DMS 273 (cell line): ENCODE data around the gene NXNL1.

Source experiments
- DNase-seq: peaks from one replicate; lab custom pipeline; 2025; ENCODE audit not compliant: unreplicated experiment; lab: John Stamatoyannopoulos, UW

Gene NXNL1

DNA sequence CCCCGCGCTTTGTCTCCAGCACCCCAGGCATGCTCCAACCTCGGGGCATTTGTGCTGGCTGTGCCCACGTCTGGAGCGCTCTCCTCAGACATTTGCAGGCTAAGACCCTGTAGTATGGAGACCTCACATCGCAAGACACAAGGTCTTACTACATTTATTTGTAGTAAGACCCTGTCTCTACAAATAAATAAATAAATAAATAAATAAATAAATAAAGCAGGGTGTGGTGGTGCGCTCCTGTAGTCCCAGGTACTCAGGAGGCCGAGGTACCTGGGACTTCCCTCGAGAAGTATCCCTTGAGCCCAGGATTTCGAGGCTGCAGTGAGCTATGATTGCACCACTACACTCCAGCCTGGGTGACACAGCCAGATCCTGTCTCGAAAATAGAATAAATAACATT lies 4.6 kb downstream of the NXNL1 start:
- DNase-seq = no peak

DNA sequence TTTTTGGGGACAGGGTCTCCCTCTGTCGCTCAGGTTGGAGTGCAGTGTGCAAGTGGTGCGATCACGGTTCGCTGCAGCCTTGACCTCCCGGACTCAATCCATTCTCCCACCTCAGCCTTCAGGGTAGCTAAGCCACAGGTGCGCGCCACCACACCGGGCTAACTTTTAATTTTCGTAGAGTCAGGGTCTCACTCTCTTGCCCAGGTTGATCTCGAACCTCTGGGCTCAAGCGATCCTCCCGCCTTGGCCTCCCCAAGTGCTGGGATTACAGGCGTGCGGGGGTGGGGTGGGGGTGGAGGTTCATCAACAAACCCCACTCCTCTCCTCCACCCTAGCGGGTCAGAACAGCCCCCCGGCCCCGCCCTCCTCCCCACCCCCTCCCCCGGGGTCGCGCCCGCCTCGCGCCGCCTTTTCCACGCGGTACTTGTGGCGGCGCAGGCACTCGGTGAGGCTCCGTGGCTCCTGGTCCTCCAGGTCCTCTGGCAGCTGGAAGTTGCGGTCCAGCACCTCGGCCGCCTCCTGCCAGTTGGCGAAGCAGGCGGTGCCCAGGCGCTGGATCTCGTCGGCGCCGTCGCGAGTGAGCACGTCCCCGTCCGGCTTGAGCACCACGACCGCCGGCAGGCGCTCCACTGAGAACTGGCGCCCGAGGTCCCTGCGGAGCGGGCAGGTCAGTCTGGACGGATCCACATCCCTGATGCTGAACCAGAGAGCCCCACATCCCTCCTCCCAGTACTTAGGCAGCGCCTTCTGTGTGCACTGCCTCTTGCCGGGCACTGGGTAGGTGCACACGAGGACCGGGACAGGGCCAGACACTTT lies 5.2 kb downstream of the NXNL1 start:
- peak; percentile 52 for DNase-seq

- peak; percentile 53 for DNase-seq
Measured at GRCh38 chr19:17454576-17455071, 6.1 kb downstream of the NXNL1 start.

- DNase-seq = no peak
Measured at GRCh38 chr19:17451820-17452219, 8.9 kb downstream of the NXNL1 start.

GRCh38 chr19:17450264-17451075 lies 10.3 kb downstream of the NXNL1 start:
- no peak for DNase-seq

DNA sequence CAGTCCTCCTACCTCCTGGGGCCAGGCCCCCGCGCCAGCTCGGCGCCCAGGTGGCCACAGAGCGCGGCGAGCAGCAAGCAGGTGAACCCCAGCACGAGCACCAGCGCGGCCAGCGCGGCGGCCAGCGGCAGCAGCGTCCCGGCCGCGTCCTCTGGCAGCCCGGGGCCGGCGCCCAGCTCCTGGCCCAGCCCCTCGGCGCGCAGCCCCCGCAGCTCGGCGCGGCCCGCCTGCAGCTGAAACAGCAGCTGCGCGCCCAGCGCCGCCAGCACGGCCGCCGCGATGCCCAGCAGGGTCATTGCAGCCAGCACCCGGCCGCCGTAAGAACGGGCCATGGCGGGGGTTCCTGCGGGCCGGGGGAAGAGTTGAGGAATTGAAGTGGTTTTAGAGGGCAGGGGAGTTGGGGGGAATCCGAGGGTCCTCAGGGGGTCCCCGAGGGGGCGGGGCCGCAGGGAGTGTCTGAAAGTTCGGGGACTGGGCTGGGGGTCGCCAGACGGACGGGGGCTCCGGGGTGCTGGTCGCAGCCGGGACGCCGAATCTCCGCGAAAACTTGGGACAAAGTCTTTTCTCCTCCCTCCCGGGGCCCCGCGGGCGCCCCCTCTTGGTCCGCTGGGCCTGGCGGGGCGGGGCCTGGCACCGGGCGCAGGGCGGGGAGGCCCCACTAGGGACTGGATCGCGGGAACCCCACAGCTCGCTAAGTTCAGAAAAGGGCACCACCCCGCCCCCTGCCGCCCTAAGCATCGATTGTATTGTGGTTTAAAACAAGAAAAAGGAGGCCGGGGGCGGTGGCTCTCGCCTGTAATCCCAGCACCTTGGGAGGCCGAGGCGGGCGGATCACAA lies 12.4 kb downstream of the NXNL1 start, which contains the start of gene TMEM221:
Gene TMEM221, minus strand, starts transcription at position 538 of the 837 bp plus-strand sequence. Its CDS starts 206 bp downstream, at position 332.
- peak; percentile 80 for DNase-seq

DNA sequence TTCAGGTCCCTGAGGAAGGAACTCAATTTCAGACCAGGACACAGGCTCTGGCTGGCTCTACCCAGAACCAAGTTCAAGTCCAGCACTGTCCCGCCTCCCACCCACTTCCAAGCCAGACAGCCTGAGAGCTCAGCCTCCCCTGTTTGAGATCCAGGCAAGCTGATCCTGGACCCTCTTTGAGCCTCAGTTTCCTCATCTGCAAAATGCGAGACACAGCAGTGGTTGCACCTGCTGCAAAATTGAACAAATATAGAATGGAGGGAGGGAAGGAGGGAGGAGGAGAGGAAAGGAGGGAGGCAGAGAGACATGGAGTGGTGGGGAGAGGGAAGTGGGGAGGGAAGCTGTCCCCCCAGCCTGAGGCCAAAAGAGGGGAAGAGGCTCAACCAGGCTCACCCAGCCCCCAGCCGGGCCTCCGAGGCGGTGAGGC lies 13.0 kb downstream of the NXNL1 start:
- no peak for DNase-seq

GRCh38 chr19:17445526-17446165 lies 15.1 kb downstream of the NXNL1 start:
- no peak for DNase-seq

DNA sequence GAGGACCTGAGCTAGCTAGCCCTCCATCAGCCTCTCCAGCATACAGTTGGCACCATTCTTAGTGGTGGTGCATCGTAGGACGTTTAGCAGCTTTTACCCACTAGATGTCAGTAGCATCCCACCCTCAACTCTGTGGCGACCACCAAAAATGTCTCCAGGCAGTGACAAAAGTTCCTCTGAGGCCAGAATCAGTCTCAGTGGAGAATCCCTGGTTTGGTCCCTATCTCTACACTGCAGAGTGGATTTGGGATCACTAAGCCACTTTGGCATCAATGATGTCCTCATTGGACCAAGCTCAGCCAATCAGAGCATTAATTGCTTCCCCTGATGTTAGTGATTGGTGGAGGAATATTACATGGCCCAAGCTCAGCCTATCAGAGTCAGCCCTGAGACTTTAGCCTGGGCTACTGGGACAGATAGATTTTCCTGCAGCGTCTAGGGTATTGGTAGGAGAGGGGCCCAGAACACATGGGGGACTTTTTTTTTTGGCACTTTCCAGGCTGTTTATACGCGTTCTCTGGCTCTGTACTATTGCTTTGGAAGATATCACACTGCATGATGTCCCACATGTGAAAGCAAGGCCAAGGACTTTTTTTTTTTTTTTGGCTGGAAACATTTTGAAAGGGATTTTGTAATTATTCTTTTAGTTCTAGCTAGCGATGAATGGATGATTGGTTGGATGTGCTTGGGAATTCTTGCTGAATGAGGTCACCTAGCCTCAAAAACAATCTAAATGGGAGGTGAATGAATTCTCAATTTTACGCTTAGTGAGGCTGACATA lies 19.3 kb downstream of the NXNL1 start:
- peak; percentile 77 for DNase-seq

DNA sequence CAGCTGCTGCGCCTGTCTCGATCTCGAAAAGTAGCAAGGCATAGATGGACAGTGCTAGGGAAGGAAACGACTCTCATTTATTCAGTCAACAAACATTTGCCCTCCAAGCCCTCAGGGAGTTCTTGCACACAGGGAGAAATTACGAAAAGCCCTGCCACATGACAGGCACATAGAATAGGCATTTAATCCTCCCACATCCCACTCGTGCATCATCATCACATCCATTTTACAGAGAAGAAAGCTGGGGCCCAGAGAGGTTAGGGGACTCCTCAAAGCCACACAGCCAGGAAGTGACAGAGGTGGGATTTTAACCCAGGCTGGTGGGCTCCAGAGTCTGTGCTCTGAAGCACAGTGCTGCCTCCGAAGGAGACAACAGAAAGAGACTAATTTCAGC lies 23.9 kb downstream of the NXNL1 start:
- DNase-seq = no peak

DNA sequence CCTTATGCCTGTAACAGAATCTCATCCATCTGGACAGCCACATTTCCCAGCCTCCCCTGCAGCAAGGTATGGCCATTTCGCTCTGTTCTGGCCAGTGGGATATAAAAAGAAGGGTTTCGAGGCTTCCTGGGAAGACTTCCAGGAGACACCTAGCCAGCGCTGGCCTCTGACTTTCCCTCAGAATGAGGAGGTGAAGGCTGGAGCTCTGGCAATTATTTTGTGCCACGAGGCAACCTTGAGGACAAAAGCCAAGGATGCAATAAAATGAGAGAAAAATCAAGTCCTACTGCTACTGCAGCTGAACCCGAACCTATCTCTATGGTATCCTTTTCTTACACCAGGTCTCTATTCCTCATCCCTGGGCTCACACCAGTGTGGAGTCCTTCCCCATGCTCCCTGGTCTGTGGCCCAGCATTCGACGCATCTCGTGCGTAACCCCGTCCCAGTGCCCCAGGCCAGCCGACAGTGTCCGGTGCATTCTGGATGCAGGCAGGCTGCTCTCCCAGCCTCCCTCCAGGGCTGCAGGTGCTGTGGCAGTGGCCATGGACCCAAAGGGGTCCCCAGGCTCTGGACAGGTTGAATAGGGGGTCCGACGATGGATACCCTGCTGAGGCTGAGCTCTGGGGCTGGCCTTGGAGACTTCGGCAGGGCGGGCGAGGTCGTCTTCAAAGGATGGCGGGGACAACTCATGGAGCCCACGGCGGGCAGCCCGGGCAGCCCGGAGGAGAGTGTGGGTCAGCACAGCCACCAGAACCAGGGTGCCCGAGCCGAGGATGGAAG lies 24.4 kb downstream of the NXNL1 start:
- DNase-seq = no peak

DNA sequence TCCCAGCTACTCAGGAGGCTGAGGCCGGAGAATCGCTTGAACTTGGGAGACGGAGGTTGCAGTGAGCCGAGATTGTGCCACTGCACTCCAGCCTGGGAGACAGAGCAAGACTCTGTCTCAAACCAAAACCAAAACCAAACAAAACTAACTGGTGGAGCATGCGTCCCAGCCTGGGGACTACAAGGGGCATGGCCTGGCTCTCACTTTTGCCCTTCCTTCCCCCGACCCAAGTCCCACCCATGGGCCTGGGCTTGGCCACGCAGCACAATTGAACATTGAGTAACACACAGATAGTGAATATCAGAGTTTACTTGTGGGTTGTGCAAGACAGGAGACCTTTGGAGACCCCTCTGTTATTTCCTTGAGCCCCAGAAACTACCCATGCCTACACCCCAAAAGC lies 25.5 kb downstream of the NXNL1 start:
- no peak for DNase-seq

DNA sequence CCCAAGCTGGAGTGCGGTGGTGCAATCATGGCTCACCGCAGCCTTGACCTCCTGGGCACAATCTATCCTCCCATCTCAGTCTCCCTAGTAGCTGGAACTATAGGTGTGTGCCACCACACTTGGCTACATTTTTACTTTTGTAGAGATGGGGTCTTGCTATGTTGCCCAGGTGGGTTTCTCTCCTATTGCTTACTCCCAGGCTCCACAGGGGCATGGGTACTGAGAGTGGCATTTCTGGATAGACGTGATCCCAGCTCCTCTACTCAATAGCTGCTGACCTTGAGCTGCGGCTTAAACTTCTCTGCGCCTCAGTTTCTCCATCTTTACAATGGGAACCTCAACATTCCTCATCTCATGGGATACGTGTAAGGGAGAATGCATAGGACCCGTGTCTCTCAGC lies 29.3 kb downstream of the NXNL1 start:
- DNase-seq = no peak

GRCh38 chr19:17429641-17430113 lies 31.0 kb downstream of the NXNL1 start:
- DNase-seq = no peak

- peak; percentile 82 for DNase-seq
Measured at GRCh38 chr19:17424743-17425365, 35.9 kb downstream of the NXNL1 start.

DNA sequence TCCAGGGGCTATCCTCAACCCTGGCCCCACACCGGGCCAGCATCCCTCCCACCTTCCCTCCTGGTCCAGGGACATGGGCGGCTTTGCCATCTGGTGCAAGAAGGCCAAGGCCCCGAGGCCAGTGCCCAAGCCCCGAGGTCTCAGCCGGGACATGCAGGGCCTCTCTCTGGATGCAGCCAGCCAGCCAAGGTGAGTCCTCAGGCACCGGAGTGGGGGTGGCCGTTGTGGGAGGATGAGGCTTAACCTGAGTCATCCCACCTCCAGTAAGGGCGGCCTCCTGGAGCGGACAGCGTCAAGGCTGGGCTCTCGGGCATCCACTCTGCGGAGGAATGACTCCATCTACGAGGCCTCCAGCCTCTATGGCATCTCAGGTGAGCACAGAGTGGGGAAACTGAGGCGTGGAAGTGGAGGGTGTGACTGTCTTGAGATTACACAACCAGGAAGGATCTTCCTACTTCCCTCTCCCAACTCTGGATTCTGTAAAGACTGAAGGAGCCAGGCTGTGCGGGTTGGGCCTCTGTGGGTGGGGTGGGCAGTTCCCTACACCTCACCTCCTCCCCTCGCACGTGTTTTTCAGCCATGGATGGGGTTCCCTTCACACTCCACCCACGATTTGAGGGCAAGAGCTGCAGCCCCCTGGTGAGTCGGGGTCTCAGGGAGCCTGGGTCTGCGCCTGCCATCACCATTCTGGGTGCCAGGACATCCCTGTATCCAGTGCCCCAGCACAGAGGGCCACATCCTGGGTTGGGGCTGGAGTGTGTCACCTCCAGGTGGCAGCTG lies 37.1 kb downstream of the NXNL1 start:
- no peak for DNase-seq

GRCh38 chr19:17421942-17422341 lies 38.8 kb downstream of the NXNL1 start:
- no peak for DNase-seq
